Testis (tissue), 2 donors: ENCODE measurements around the gene LSS.

ENCODE experiments used
- CTCF ChIP-seq, 3 experiments: fragments of 450-650 bp in 2 of 3; fragments of 200-600 bp in 1 of 3; sonication (generic) in 1 of 3; IDR thresholded peaks; one replicate each; pipeline ENCODE4 v1.5.1; 2016 to 2019; ENCODE audit warnings: antibody characterized with exemption in 3 of 3, mild to moderate bottlenecking in 2 of 3, moderate library complexity in 1 of 3
- POLR2A ChIP-seq: fragments of 450-650 bp; IDR thresholded peaks from one replicate; pipeline ENCODE4 v1.6.1; 2017; ENCODE audit warnings: antibody characterized with exemption, mild to moderate bottlenecking, moderate library complexity

GRCh38 chr21:46226146-46226545 is 2.4 kb downstream of the LSS start:
- TF ChIP-seq CTCF (IDR thresholded peaks at IDR 0.05) (no peak), POLR2A (no peak)
